Astrocyte (in vitro differentiated cells and primary cell): ENCODE results near the gene ADAMTS3.

ENCODE experiments used
- CTCF ChIP-seq: IDR thresholded peaks from 2 replicates; pipeline ENCODE4 v1.5.1; 2011; ENCODE audit warnings: low read depth, mild to moderate bottlenecking, inconsistent platforms, low read length, moderate library complexity; ENCODE audit not compliant: insufficient read depth
- EZH2 ChIP-seq: IDR thresholded peaks from 2 replicates; pipeline ENCODE4 v1.6.1; 2012; ENCODE audit warnings: mild to moderate bottlenecking, low read length, inconsistent platforms; ENCODE audit not compliant: insufficient read depth

- TF ChIP-seq CTCF (no peak), EZH2 (no peak)
Observed at GRCh38 chr4:72378901-72379300, 190.1 kb downstream of the ADAMTS3 start.
